ENCODE measurements around the gene EGFL8. TPM values are rescaled to one million over a fixed set of nuclear protein-coding genes. Genes with fewer than 3 reads are reported as not detected.

EGFL8 gene
- total and polyA plus RNA-seq, 9 of the 15 experiments (the other 6 are each of a cell fraction or from before 2014, with no cell fraction given): 2.2 to 47.4 (median 14.2) TPM

- TF ChIP-seq, protein P1, sequence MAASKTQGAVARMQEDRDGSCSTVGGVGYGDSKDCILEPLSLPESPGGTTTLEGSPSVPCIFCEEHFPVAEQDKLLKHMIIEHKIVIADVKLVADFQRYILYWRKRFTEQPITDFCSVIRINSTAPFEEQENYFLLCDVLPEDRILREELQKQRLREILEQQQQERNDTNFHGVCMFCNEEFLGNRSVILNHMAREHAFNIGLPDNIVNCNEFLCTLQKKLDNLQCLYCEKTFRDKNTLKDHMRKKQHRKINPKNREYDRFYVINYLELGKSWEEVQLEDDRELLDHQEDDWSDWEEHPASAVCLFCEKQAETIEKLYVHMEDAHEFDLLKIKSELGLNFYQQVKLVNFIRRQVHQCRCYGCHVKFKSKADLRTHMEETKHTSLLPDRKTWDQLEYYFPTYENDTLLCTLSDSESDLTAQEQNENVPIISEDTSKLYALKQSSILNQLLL (CRISPR knock-in tag; IDR thresholded peaks at IDR 0.05; ENCODE audit: borderline replicate concordance): no peak
- TF ChIP-seq FOXK2 (conservative IDR thresholded peaks at IDR 0.05 in 1 of 2, IDR thresholded peaks at IDR 0.05 in 1 of 2; ENCODE audit: low read depth in 2 of 2) (peak in 1 of 2 experiments; percentile 81; a peak in 2 of 4 replicates), SMARCA4 (IDR thresholded peaks at IDR 0.05) (peak; percentile 76), HSF4 (CRISPR knock-in tag; IDR thresholded peaks at IDR 0.05; ENCODE audit: borderline replicate concordance) (0 out of 2 replicates have a peak, but pooled peaks have one; percentile 2), NUFIP1 (IDR thresholded peaks at IDR 0.05; ENCODE audit: partially characterized antibody) (no peak), MAZ (CRISPR knock-in tag; conservative IDR thresholded peaks at IDR 0.05 in 1 of 2, IDR thresholded peaks at IDR 0.05 in 1 of 2) (peak in 1 of 2 experiments; percentile 80; a peak in 2 of 4 replicates), ETS2 (tag; IDR thresholded peaks at IDR 0.05; ENCODE audit: borderline replicate concordance, poor library complexity, severe bottlenecking) (no peak), MTA1 (IDR thresholded peaks at IDR 0.05; ENCODE audit: borderline replicate concordance) (peak; percentile 36), JUN (IDR thresholded peaks at IDR 0.05; ENCODE audit: borderline replicate concordance, low read depth, low read length) (0 out of 2 replicates have a peak, but pooled peaks have one; percentile 45), JUN (CRISPR knock-in tag; IDR thresholded peaks at IDR 0.05; ENCODE audit: borderline replicate concordance) (no peak), TSC22D4 (tag; IDR thresholded peaks at IDR 0.05) (no peak), CTBP1 (IDR thresholded peaks at IDR 0.05; ENCODE audit: borderline replicate concordance) (0 out of 2 replicates have a peak, but pooled peaks have one; percentile 39), FUS (optimal IDR thresholded peaks at IDR 0.05; ENCODE audit: low read depth, low read length) (no peak), ETV5 (CRISPR knock-in tag; IDR thresholded peaks at IDR 0.05; ENCODE audit: low read depth) (peak; percentile 65; the same call in 1 of the 2 replicates), OTX1 (CRISPR knock-in tag; IDR thresholded peaks at IDR 0.05) (peak; percentile 83), ZNF644 (tag; IDR thresholded peaks at IDR 0.05; ENCODE audit: low read depth) (no peak), MYNN (IDR thresholded peaks at IDR 0.05) (peak; percentile 61; the same call in 1 of the 2 replicates), MYNN (CRISPR knock-in tag; IDR thresholded peaks at IDR 0.05) (no peak), ADNP (tag; IDR thresholded peaks at IDR 0.05) (no peak), ELF4 (CRISPR knock-in tag; IDR thresholded peaks at IDR 0.05) (peak; percentile 85; the same call in 1 of the 2 replicates), ZNF79 (CRISPR knock-in tag; IDR thresholded peaks at IDR 0.05; ENCODE audit: low read depth) (no peak), ZNF280B (CRISPR knock-in tag; IDR thresholded peaks at IDR 0.05) (no peak), TAL1 (IDR thresholded peaks at IDR 0.05) (0 out of 2 replicates have a peak, but pooled peaks have one; percentile 7), CBX3 (IDR thresholded peaks at IDR 0.05; ENCODE audit: borderline replicate concordance in 1 of 2, low read length in 2 of 2) (no peak; a peak in 1 of 3 replicates), KAT2B (IDR thresholded peaks at IDR 0.05; ENCODE audit: low read depth, low read length) (no peak), EGR1 (conservative IDR thresholded peaks at IDR 0.05) (peak; percentile 90)
- TF ChIP-seq, protein P2, sequence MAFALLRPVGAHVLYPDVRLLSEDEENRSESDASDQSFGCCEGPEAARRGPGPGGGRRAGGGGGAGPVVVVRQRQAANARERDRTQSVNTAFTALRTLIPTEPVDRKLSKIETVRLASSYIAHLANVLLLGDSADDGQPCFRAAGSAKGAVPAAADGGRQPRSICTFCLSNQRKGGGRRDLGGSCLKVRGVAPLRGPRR (CRISPR knock-in tag; IDR thresholded peaks at IDR 0.05): no peak
These were observed 4.6 kb downstream of the EGFL8 start (continued) for GRCh38 chr6:32168807-32169591.

Data from K562 (cell line).